Ovary (tissue), 3 donors: ENCODE measurements around the gene VPS8.

Experiments used
- CTCF ChIP-seq, 3 donors: fragments of 450-650 bp in 2 of 3; fragments of 200-600 bp in 1 of 3; IDR thresholded peaks; one replicate each; pipeline versions ENCODE4 v1.5.1 to v1.8.0; 2016 to 2022; ENCODE audit warnings: antibody characterized with exemption in 3 of 3, mild to moderate bottlenecking in 1 of 3
- POLR2A ChIP-seq: fragments of 450-650 bp; IDR thresholded peaks from one replicate; pipeline ENCODE4 v1.6.1; 2017; ENCODE audit warnings: antibody characterized with exemption, mild to moderate bottlenecking, moderate library complexity
- donor health status: DM: no; HTN: no; CAD: no.

- TF ChIP-seq CTCF (IDR thresholded peaks at IDR 0.05) (no peak), POLR2A (no peak)
These were observed 132.3 kb downstream of the VPS8 start for GRCh38 chr3:184944241-184944640.
